GM18870 (cell line): ENCODE data around the gene SPATA46.

Experiments used
- ATAC-seq: cut with Tn5 transposase; IDR thresholded peaks from one replicate; pipeline ENCODE4 v1.9.1; 2021; ENCODE audit warnings: moderate library complexity; ENCODE audit not compliant: unreplicated experiment

Gene SPATA46

DNA sequence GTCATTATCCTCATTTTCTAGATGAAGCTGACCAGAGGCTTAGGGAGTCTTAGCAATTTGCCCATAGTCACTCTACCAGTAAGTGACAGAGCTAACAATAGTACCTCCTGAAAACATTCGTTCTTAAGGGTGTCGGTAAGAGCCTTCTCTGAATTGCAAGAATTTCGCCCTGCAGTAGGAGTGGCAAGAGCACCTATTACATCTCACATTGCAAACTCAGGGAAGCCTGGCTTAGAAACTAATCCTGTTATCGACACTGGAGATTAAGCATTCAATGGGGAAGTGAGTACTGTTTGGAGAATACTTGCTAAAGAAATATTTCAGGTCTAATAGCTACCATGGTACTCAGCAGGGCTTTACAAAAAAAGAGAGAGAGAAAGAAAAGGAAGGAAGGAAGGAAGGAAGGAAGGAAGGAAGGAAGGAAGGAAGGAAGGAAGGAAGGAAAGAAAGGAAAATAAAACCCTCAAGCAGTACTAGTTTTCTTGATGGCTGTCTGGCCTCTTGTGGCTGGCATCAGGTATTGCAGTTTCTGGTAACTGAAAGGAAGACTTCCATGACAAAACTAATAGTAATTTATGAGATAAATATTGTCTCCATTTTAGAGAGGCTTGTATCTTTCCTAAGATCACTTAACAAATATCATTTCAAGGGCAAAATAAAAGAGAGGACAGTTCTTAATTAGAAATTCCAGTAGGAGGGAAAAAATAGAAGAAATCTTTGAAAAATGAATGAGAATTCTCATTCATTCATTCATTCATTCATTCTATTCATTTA lies 15.3 kb upstream of the SPATA46 start:
- no peak for ATAC-seq

DNA sequence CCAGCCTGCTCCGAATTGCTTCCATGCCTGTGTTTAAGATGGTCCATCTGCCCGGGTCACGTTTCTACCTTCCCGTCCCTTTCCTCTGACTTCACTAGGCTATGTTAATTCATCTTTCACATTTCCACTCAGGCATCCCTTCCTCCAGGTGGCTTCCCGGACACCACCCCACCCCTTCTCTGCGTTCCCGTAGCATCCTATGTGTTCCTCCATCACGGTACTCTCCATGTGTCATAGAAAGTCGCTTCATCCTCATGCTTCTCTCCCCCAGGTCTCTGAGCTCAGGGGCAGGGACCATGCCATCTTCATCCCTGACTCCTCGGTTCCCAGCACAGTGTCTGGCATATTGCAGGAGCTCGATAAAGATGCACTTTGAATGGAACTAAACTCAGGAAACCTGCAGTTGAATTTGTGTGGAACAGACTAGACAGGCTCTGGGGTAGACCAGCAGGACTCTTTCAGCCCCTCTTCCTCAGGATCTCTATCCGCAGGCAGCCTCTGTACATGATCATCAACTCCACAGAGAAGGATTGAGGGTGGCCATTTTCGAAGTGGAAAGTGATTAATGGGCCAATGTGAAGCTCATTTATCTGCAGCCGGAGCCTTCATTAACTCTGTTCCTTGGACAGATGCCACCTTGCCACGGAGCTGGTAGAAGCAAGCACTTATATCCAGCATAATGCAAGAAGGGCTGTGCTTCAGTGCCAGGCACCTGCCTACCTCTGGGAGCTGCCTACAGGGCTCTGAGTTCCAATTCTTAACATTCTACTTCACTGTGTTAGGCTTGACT lies 13.9 kb upstream of the SPATA46 start:
- ATAC-seq: no peak

DNA sequence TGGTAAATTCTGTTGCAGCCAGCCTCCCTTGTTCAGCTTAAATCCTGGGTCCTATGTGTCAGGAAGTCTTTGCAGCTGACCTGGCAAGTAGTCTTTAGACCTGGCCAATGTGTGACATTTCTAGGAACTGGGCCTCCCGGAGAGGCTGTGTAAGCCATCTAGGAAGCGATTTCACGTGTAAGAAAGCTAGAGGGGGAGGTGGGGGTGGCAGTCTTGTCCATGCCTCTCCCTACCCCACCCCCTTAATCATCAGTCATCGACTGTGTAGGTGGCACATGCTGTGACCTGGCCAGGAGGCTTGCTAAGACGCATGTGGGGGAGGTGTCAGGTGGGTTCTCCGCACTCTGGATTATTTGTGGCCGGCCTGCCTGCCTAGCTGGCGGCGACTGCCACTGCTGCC lies 13.3 kb upstream of the SPATA46 start:
- no peak for ATAC-seq

DNA sequence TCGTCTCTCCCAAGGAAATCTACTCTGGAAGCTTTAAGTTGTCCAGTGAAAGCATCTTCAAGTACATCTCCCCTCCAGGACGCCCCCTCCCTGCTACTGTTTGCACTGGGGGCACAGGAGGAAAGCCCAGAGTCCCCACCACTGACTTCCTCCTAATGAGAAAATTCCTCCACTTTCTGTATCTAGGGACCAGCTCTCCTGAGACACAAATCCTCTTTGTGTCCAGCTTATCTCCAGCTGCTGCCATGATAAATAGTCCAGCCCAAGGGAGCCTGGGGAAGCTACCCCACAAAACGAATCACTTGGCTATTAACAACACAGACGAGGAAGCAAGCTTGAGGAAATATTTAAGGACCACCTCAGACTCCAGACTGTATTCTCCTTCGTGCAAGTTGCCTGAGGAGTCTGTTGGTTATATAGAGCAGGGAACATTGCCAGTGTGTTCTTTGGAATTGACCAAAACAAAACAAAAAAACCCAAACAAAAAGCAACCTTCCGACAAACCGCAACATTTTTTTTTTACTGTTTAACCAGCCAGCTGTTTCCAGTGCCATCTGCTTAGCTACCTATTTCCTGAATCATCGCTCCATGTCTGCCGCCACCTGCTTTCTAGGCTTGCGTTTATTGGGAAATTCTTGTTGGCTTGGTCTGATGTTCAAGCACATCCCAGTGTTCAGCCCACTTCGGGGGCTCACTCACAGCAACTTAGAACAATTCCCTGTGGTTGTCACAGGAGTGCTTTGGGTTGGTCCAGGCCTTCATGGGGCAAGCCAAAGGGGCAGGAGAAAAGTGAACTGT lies 12.6 kb upstream of the SPATA46 start:
- ATAC-seq: no peak

DNA sequence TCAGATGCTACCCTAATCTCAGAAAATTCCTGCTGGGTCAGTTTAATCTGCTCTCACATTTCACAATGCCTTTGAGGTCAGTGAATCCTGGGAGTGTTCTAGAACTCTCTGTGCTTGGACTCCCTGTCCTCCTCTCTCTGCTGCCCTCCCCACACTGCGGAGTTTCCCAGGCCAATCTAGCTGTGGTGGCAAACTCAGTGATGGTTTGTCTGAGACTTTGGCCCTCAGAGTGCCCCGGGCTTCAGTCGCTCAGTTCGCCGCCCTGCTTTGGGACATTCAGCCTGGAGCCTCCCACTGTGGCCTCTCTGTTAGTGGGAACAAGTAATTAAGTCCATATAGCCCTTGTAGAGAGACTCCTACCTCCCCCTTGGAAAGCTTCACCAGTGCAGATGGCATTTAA lies 12.0 kb upstream of the SPATA46 start:
- ATAC-seq: no peak

DNA sequence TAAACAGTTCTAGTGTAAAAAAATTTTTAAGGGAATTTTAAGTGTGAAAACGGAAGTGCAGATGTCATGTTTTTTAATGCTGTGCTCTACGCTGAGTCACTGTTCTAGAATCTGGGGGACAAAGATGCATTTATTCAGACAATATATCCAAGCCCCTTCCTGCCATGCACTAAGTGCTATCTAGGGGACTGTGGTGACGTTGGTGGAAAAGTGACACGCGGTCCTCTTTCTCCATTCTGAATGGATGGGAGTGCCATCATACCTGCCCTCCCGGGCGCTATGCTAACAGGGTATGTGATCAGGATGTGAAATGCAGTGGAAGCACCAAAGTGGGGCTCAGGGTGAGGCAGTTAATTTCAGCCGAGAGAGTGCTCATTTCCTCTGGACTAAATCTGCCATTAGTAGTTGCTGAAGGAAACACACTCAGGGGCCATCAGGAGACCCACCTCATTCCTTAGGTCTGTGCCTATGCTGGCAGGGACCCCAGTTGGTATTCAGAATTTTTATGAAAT lies 11.5 kb upstream of the SPATA46 start:
- no peak for ATAC-seq

DNA sequence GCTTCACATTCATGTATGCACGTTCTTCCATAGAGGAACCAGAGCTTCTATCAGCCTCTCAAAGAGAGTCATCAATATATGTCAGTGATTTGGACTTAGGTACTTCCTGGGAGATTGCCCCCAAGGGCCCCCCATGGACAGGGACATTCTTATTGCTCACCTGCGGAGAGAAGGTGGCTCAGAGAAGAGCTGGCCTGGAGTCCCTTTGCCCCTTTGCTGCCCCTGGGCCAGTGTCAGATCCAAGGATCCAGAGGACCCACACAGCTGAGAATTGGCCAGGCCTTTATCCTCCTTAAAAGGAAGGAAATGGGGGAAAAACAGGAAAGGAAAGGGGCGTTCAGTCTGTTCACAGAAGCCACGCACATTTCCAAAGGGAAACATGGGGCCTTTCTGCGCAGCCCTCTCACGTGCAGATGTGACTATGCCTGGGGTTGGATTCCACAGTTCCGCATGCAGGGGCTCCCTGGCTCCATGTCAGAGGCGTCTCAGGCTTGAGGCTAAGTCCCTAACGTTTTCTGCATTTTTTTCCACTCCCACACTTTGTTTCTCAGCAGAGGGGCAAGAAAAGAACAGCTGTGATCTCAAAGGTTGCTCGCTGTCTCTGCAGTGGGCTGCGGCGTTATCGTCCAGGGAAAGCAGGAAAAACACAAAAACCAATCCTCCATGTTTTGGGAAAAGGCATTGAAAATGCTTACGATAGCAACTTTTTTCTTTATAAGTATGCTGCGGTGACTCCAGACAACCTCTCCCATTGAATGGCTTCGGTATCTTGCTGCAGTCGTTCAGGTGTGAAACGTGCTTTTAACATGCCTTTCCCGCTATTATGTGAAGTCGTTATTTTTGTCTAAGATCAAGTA lies 10.8 kb upstream of the SPATA46 start:
- ATAC-seq: no peak

DNA sequence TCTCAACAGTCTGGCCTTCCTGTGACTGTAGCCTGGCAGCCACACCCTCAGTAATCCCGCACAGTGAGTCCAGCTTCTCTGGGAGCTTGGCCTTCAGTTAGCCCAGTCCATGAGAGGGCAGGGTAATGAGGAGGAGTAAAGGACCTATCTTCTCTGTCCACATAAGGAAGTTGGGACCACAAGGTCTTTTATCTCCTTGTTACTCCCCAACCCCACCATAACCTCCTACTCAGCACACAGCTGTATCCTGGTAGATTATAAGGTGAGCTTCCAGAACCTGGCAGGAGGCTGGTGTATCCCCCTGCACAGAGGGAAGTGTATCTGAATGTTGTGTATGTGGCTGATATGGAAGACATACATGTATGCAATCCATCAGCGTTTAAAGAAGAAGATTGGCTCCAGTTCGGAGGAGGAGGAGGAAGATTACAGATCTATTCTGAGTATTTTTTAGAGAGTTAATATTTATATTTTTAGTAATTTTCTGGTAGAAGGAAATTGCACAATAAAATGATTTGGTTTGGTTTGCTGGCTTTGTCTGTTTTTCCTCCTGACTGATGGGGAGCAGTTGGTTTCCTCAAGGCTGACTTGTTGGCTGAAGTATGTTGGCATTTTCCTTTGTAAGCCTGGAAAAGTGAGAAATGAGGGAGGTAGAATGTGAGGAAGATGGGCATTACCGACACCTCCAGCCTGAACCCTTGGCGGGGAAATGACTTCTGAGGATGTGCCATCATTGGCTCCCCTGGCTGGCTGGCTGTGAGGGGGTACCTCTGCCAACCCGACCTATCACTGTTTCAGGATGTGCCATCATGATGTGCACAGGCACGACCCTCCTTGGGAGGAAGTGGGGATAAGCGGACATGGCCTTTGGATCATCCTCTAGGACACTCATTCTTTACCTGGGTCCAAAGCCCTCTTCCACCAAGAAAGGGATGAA lies 9.9 kb upstream of the SPATA46 start:
- no peak for ATAC-seq

DNA sequence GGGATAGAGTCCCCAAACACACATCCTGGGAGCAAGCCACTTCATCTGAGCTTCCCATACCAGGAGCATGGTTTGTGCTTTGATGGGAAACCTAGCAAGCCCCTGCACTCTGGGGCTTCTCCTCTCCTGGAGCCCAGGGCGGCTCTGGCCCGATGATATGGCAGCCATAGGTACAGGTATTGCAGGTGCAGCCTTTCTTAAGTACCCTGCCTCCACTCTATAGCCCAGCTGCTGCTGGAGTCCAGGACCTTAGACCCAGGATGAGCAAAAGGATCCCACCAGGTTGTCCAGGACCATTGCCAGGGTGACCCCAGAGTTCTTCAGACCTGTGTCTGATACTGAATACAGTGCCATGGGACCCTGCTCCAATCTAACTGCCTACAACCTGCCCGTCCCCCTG lies 9.0 kb upstream of the SPATA46 start:
- ATAC-seq: no peak

DNA sequence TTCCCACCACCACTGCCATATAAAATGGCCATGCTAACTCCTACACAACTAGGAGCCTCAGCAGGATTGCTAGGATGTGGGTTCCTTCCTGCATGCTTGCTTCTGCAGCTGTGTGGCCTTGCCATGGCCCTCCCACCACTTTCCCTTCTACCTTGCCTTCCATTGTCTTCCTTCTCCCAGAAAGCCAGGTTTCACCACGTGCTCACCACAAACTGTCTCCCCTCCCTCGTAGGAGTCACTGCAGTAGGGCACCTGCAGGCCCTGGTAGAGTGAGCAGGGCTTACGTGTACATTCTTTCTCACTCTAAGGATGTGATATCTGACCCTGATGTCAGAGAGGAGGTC lies 8.6 kb upstream of the SPATA46 start:
- no peak for ATAC-seq

DNA sequence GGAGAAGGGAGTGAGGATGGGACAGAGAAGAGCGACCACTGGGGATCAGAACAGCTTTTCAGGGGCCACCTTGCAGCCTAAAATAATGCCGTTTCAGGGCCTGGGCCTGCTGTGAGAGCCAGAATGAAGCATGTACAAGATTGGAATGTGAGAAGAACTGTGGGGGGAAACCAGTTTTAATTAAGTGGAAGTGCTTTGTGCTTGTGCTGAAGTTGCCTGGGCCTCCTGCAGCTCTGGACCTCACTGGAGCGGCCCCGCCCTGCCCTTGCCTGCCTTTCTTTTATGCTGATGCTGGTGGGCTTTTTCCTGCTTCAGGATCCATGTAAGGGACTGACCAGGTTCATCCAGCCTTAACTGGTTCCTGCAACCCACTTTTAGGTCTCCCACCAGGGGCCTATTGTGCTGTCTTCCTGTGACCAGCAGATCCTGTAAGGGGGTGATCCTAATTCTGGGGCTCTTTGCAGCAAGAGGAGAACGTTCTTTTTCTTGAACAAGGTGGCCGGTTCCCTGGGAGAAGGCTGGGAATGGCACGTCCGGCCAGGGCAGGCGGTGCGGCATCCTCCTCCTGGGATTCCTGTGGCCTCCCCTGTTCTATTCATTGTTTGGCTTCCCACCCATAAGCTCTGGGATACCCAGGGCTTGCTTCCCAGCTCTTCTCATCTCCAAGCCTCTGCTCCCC lies 8.1 kb upstream of the SPATA46 start:
- ATAC-seq: no peak

DNA sequence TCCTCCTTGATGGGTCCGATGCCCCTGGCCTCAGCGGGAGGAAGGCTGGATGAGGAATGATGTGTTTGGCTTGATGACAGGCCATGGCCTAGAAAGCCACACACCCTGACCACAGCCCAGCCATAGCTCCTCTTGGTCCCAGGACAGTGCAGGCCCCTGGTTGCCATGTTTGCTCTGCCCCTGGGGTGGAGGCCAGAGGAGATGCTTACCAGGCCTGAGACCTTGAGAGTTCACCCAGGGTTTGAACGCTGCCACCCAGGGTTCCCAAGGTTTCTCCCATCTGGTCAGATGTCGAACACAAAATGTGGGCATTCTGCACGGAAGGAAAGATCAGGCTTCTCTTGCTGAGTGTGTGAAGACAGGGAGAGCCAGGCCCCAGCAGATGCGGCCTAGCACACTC lies 7.5 kb upstream of the SPATA46 start:
- no peak for ATAC-seq

DNA sequence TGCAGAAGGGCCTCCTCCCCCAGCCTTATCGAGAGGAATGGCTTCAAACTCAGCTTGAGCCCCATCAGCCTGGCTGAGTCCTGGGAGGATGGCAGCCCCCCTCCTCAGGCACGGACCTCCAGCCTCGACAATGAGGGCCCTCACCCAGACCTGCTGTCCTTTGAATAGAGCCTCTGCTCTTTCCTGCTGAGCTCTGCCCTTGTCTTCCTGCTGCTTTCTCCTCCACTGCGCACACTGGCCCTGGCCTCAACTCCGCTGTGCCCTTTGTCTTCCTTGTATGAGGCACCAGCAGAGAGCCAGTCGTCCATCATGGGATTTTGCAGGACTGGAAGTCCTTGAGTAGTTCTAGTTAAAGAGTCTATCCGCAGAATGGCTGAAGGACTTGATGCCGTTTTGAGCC lies 6.9 kb upstream of the SPATA46 start:
- no peak for ATAC-seq

DNA sequence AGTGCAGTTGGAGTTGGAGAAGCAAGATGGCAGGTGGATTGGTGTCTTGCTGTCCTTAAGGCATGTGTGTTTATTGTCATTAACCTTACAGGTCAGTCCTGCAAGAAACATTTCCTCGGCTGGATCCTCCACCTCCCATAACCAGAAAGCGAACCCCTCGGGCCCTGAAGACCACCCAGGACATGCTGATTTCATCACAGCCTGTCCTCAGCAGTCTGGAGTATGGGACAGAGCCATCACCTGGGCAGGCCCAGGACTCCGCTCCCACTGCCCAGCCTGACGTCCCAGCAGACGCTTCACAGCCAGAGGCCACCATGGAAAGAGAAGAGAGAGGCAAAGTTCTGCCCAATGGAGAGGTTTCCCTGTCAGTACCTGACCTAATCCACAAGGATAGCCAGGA lies 6.4 kb upstream of the SPATA46 start:
- no peak for ATAC-seq

DNA sequence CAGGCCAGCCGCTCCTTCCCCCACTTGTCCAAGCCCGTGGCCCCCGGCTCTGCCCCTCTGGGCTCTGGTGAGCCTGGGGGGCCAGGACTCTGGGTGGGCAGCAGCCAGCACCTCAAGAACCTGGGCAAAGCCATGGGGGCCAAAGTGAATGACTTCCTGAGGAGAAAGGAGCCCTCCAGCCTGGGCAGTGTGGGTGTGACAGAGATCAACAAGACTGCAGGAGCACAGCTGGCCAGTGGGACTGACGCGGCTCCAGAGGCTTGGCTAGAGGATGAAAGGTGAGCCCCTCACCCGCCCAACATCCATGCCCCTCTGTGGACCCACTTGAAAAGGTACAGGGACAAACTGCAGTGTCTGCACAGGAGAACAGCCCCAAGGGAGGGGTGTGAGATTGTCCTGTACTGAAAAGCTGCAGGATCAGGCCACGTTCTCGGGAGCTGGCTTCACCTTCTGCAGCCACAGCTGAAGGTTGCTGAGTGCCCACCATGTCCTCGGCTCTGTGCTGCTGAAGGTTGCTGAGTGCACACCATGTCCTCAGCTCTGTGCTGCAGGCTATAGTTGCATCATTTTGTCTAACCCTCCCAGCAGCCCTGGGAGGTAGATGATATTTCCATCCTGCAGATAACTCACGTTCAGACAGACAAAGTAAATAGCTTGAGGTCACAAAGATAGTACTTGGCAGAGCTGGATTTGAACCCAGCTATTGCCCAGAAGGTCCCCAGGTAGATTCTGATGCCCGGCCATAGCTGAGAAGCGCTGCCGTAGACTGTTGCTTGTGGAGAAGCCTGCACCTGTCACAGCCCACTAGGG lies 5.5 kb upstream of the SPATA46 start:
- ATAC-seq: no peak

DNA sequence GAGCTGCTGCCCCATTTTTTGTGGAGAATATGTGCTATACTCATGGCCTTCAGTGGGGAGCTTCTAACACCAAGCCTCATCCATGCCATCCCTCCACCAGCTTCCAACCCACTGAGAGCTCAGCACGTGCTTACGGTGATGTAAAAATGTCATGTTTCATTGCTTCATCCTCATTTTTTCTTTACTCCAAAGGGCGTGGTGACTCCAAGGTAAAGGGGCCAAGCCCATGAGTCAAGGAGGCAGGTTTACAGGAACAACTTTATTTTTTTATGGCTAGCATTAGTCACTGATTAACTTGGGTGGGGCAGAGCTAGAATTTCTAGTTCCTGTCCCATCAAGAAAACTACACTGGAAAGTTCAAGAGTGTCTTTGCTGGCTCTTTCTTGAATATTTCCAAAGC lies 4.7 kb upstream of the SPATA46 start, which contains the start of gene C1orf226:
Gene C1orf226, plus strand, starts transcription at position 346 of the 400 bp plus-strand sequence. CDS start 174 bp downstream, outside the sequence.
- ATAC-seq: no peak

DNA sequence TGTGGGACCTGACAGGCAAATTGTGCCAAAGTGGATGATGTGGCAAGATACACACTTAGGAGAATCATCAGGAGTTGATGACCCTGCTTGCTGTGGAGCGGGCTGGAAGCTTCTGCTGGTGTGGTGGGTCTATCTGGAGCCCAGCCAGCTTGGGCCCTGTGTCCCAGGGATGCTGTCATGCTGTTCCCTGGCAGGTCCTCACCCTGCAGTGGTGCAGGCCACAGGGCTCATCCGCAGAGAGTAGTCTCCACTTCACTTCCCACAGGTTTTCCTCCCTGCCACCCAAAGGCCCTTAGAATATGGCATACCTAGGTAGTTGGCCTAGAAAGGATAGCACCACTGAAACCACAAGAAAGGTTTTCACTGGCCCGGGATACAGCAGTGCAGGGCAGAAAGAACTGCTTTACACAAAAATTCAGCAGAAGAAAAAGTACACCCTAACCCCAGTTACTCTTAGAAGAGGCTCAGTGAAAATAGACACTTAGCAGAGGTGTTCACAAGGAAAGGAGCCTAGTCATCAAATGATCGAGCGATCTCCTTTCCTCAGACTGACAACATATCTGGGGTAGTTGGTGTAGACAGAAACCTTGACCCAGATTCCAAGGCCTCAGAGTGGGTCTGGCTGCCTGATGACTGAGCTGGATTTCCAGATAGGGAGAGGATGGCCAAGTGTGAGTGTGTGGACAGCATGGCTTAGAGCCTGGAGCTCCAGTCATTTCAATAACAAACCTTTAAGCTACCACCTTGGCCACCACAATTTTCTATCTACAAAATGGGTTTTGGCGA lies 3.6 kb upstream of the SPATA46 start:
- no peak for ATAC-seq
